Keratinocyte (primary cell): ENCODE results near the gene ITGAV.

Source experiments
- CTCF ChIP-seq, 3 experiments: IDR thresholded peaks in 1 of 3; conservative IDR thresholded peaks in 1 of 3; optimal IDR thresholded peaks in 1 of 3; 2 replicates in 2 of 3; 3 replicates in 1 of 3; pipeline versions ENCODE3 to v1.5.1; 2011; ENCODE audit warnings: low read length in 3 of 3, mild to moderate bottlenecking in 3 of 3, moderate library complexity in 2 of 3, control low read depth in 1 of 3, inconsistent platforms in 1 of 3; ENCODE audit not compliant: insufficient read depth in 2 of 3; ENCODE audit errors: extremely low read depth in 1 of 3
- EZH2 ChIP-seq: IDR thresholded peaks from one replicate; pipeline ENCODE4 v1.6.1; 2012; ENCODE audit warnings: inconsistent platforms, mild to moderate bottlenecking, low read length, moderate library complexity

DNA sequence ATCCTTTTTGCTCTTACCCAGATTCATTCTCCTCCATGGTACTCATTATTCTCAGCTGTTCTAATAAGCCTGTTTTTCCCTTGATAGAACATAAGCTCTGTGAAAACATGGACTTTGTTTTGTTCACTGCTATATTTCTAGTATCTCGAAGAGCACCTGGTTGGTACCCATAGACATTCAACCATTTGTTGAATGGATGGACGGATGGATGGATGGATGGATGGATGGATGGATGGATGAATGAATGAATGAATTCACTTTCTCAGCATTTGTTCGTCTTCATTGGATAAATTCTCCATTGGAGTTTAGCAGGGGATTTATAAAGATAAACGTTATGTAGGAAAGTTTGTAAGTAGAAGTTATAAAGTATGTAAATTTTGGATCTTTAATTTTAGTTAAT is 106.9 kb downstream of the ITGAV start:
- TF ChIP-seq CTCF (optimal IDR thresholded peaks at IDR 0.05 in 1 of 3, IDR thresholded peaks at IDR 0.05 in 1 of 3, conservative IDR thresholded peaks at IDR 0.05 in 1 of 3; ENCODE audit: extremely low read depth in 1 of 3, insufficient read depth in 2 of 3, low read length in 3 of 3) (no peak), EZH2 (no peak)
